Measurements from ENCODE around the gene HEY2. TPM values are rescaled to one million over a fixed set of nuclear protein-coding genes. Genes with fewer than 3 reads are reported as not detected.

The HEY2 gene
- total RNA-seq, 6 donors from 2014 or later: 1.3 to 3.3 (median 1.8) TPM

DNA sequence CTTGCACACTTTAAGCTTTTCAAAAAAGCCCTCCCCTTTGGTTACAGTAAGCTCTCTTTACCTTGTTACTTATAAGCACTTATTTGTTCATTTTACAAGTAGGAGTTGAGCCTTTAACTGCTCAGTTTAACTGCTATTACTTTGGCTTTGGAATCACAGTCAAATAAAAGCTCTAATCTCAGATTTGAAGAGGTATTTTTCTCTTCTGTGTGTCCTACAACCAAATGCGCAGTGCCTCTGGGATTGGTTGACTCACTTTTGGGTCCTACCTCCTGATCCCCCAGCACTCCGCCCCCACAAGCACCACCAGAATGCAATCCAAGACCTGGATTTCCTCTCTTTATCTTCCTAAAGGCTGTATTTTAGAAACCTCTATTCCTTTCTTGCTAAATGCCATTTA lies 43.8 kb downstream of the HEY2 start:
- peak overlapping the region in 3 of 4 donors; percentile 3 to 99 (median 8) for H3K27ac ChIP-seq
- no peaks in the 10 kb centered on the region for H3K27me3 ChIP-seq
- no peaks in the 10 kb centered on the region for H3K9me3 ChIP-seq
- WGBS, 2 donors: 78 to 84% methylated on average over 2 of the region's 2 CpGs
- peak in 1 of 2 donors; percentile 31 for DNase-seq
- ATAC-seq (ENCODE audit: low FRiP score in 2 of 2): no peak
- H3K36me3 ChIP-seq: no peaks in the 10 kb centered on the region
- H3K4me1 ChIP-seq: peaks cover 28 to 48% (median 42%) of the 10 kb centered on the region in 4 donors
- TF ChIP-seq, protein P1, sequence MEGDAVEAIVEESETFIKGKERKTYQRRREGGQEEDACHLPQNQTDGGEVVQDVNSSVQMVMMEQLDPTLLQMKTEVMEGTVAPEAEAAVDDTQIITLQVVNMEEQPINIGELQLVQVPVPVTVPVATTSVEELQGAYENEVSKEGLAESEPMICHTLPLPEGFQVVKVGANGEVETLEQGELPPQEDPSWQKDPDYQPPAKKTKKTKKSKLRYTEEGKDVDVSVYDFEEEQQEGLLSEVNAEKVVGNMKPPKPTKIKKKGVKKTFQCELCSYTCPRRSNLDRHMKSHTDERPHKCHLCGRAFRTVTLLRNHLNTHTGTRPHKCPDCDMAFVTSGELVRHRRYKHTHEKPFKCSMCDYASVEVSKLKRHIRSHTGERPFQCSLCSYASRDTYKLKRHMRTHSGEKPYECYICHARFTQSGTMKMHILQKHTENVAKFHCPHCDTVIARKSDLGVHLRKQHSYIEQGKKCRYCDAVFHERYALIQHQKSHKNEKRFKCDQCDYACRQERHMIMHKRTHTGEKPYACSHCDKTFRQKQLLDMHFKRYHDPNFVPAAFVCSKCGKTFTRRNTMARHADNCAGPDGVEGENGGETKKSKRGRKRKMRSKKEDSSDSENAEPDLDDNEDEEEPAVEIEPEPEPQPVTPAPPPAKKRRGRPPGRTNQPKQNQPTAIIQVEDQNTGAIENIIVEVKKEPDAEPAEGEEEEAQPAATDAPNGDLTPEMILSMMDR (IDR thresholded peaks at IDR 0.05): no peak
- TF ChIP-seq POLR2AphosphoS5 (IDR thresholded peaks at IDR 0.05) (no peak), EP300 (IDR thresholded peaks at IDR 0.05) (no peak), POLR2A (IDR thresholded peaks at IDR 0.05) (no peak)
- peak overlapping the region in 1 of 4 donors; percentile 70 for H3K4me3 ChIP-seq

DNA sequence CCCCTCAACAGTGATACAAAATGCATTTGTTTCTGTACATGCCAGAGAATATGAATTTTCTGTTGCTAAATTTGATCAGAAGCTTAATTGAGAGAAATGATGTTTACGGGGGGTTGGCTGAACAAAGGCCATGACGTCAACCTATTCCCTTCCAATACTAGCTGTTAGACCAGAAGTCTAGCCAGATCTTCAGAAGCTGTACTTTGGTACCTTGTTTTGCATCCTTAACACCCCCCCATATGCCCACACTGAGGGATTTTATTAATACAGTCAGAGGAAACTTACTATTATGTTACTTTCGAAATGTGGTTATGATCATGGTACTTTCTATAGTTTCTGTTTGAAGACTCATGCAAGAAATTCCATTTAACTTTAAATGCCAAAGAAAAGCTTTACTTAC lies 44.4 kb downstream of the HEY2 start:
- Histone ChIP-seq H3K4me1 (peaks cover 30 to 49% (median 41%) of the 10 kb centered on the region in 4 donors), H3K27ac (peak overlapping the region in 3 of 4 donors; percentile 3 to 99 (median 8)), H3K9me3 (no peaks in the 10 kb centered on the region), H3K36me3 (peaks cover 0 to under 1% (median 0%) of the 10 kb centered on the region in 4 donors), H3K4me3 (no peak overlapping the region), H3K27me3 (no peaks in the 10 kb centered on the region)
- ATAC-seq (ENCODE audit: low FRiP score in 2 of 2) (no peak), DNase-seq (no peak)
- TF ChIP-seq POLR2A (IDR thresholded peaks at IDR 0.05): no peak
- no peak for TF ChIP-seq EP300 (IDR thresholded peaks at IDR 0.05)
- no peak for TF ChIP-seq POLR2AphosphoS5 (IDR thresholded peaks at IDR 0.05)
- TF ChIP-seq, protein P1 (IDR thresholded peaks at IDR 0.05): no peak
- 71 to 85% methylated on average over 3 of the region's 3 CpGs for WGBS, 2 donors

DNA sequence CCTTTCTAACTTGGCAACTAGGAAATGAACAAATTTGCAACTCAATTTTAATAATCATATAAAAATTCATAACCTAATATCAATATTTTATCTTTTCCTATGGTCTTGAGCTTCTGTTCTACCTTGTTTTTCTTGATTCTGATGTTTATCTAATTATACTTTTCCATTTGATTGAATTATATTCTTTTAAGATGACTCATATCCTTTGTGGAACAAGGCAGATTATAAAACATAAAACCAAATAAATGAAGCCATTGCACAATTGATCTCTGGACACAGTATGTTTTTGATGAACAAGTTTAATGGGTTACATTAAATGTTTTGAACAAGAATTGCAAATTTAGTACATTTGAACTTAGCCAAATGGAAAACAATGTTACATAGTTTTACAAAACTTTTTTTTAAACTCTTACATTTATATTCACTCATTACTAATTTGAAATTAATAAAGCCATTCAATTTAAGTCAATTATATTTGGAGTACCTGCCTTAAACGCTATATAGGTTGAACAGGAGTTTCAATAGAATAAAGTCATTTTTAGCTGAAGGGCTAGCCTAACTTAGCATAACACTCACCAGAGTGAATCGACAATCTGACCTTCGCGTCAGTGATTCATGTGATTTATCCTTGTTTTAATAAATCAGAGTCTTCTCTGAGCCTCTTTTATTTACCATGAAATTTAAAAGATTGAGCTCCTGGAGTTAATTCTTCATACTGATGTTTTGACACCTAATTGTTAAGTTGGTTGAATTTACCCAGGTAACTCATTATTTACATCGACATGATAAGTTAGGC lies 45.1 kb downstream of the HEY2 start:
- H3K27me3 ChIP-seq: no peaks in the 10 kb centered on the region
- 95 to 96% methylated on average over 5 of the region's 5 CpGs for WGBS, 2 donors
- TF ChIP-seq POLR2A (IDR thresholded peaks at IDR 0.05) (no peak), POLR2AphosphoS5 (IDR thresholded peaks at IDR 0.05) (no peak), EP300 (IDR thresholded peaks at IDR 0.05) (no peak)
- TF ChIP-seq, protein P1 (IDR thresholded peaks at IDR 0.05): no peak
- no peak overlapping the region for H3K4me3 ChIP-seq
- no peaks in the 10 kb centered on the region for H3K9me3 ChIP-seq
- peaks cover 30 to 50% (median 37%) of the 10 kb centered on the region in 4 donors for H3K4me1 ChIP-seq
- ATAC-seq (ENCODE audit: low FRiP score in 2 of 2) (no peak), DNase-seq (no peak)
- H3K36me3 ChIP-seq: peaks cover 0 to 2% (median 0%) of the 10 kb centered on the region in 4 donors
- no peak overlapping the region for H3K27ac ChIP-seq

DNA sequence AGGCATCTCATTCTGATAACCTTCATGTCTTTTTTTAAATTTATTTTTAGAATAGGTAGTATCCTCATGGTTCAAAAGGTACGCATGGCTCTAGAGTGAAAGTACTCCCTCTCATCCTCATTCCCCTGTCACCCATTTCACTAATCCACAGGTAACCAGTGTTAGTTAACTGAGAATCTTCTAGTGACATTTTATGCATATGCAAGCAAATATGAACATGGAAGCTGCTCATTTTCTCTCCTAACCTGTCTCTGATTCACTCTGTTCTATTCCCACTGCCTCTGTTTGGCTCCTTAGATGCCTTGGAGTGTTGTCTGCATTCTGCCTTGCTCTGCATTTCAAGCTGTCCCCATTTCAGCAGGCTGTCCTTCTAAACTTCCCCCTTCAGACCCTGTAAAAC lies 45.9 kb downstream of the HEY2 start:
- TF ChIP-seq EP300 (IDR thresholded peaks at IDR 0.05) (no peak), POLR2A (IDR thresholded peaks at IDR 0.05) (no peak), POLR2AphosphoS5 (IDR thresholded peaks at IDR 0.05) (no peak)
- TF ChIP-seq, protein P1 (IDR thresholded peaks at IDR 0.05): no peak

More for the DNA sequence above, 45.9 kb downstream of the HEY2 start:
- Histone ChIP-seq H3K4me3 (no peak overlapping the region), H3K27ac (peak overlapping the region in 2 of 4 donors; percentile 8 to 11), H3K36me3 (peaks cover 0 to 2% (median 0%) of the 10 kb centered on the region in 4 donors), H3K9me3 (no peaks in the 10 kb centered on the region), H3K27me3 (no peaks in the 10 kb centered on the region), H3K4me1 (peaks cover 24 to 49% (median 33%) of the 10 kb centered on the region in 4 donors)
- DNase-seq: no peak
- WGBS, 2 donors: 91 to 95% methylated on average over 1 of the region's 1 CpG
- no peak for ATAC-seq (ENCODE audit: low FRiP score in 2 of 2)
